Gastroesophageal sphincter (tissue), 4 donors: ENCODE measurements around the gene TMPRSS9. TPM values are rescaled to one million over a fixed set of nuclear protein-coding genes. Genes with fewer than 3 reads are reported as not detected.

Source experiments
- ATAC-seq: fragments of 150-250 bp; one replicate; pipeline ENCODE4 v1.9.1; 2016; ENCODE audit warnings: mild to moderate bottlenecking, moderate library complexity
- H3K27ac ChIP-seq, 4 donors: fragments of 200-600 bp; sonication (generic) in 3 of 4; 1 replicate in 3 of 4; 2 replicates in 1 of 4; pipeline ENCODE4 v1.5.1; 2016 to 2019
- H3K27me3 ChIP-seq: fragments of 200-600 bp; sonication (generic); one replicate; pipeline ENCODE4 v1.5.1; 2019
- H3K36me3 ChIP-seq, 2 donors: fragments of 200-600 bp; sonication (generic); one replicate each; pipeline ENCODE4 v1.5.1; 2019; ENCODE audit warnings: control low read depth in 1 of 2
- H3K4me1 ChIP-seq, 3 donors: fragments of 200-600 bp; sonication (generic); 1 replicate in 2 of 3; 2 replicates in 1 of 3; pipeline ENCODE4 v1.5.1; 2016 to 2019; ENCODE audit warnings: control low read depth in 2 of 3
- H3K4me3 ChIP-seq, 2 donors: fragments of 200-600 bp; sonication (generic); one replicate each; pipeline ENCODE4 v1.5.1; 2019; ENCODE audit warnings: mild to moderate bottlenecking in 1 of 2, moderate library complexity in 1 of 2
- H3K9me3 ChIP-seq, 3 donors: fragments of 200-600 bp; sonication (generic); one replicate each; pipeline ENCODE4 v1.5.1; 2017 to 2019; ENCODE audit warnings: control low read depth in 2 of 3
- CTCF ChIP-seq, 4 experiments: fragments of 200-600 bp in 2 of 4; fragments of 450-650 bp in 2 of 4; sonication (generic) in 1 of 4; IDR thresholded peaks; one replicate each; pipeline ENCODE4 v1.5.1; 2017 to 2019; ENCODE audit warnings: antibody characterized with exemption in 4 of 4, mild to moderate bottlenecking in 2 of 4, moderate library complexity in 2 of 4
- EP300 ChIP-seq: sonication (generic); formaldehyde crosslinking; IDR thresholded peaks from one replicate; pipeline ENCODE4 v1.6.1; 2017; ENCODE audit warnings: antibody characterized with exemption, mild to moderate bottlenecking
- POLR2A ChIP-seq, 2 donors: fragments of 450-650 bp; IDR thresholded peaks; one replicate each; pipeline ENCODE4 v1.6.1; 2017; ENCODE audit warnings: antibody characterized with exemption in 2 of 2, mild to moderate bottlenecking in 2 of 2, moderate library complexity in 1 of 2
- POLR2AphosphoS5 ChIP-seq: sonication (generic); formaldehyde crosslinking; IDR thresholded peaks from one replicate; pipeline ENCODE4 v1.6.1; 2017; ENCODE audit warnings: antibody characterized with exemption
- WGBS, 2 donors: methylation state at CpG; one replicate each; pipeline ENCODE4 v1.1.5; 2018; ENCODE audit warnings: low coverage in 1 of 2; 5-methylcytosine and 5-hydroxymethylcytosine counted together
- total RNA-seq, 4 donors: library from RNA; depleted of rRNA; stranded (reverse); fragments of >200 nt; gene quantifications; one replicate each; pipeline ENCODE4 v1.1.0, GENCODE V29; 2016

The TMPRSS9 gene
- total RNA-seq, 4 donors from 2014 or later = 0.54 TPM; not detected in 3

GRCh38 chr19:2338055-2338615 lies 21.9 kb upstream of the TMPRSS9 start:
- ATAC-seq = no peak
- peaks cover 0 to 65% of the 10 kb centered on the region in 2 donors for H3K36me3 ChIP-seq
- peaks cover 0 to 16% (median 0%) of the 10 kb centered on the region in 3 donors for H3K4me1 ChIP-seq
- no peak overlapping the region for H3K27ac ChIP-seq
- no peak overlapping the region for H3K4me3 ChIP-seq
- no peaks in the 10 kb centered on the region for H3K9me3 ChIP-seq
- no peak for TF ChIP-seq CTCF (IDR thresholded peaks at IDR 0.05)
- TF ChIP-seq POLR2A (IDR thresholded peaks at IDR 0.05) = no peak
- no peak for TF ChIP-seq EP300
- no peak for TF ChIP-seq POLR2AphosphoS5
- H3K27me3 ChIP-seq = no peaks in the 10 kb centered on the region
- 100% methylated on average over 1 of the region's 21 CpGs; no CpG with 5 or more reads in 1 of the 2 donors for WGBS, 2 donors

GRCh38 chr19:2338751-2339643 lies 21.1 kb upstream of the TMPRSS9 start:
- no peak for TF ChIP-seq POLR2A (IDR thresholded peaks at IDR 0.05)
- TF ChIP-seq POLR2AphosphoS5 = no peak
- no peak for TF ChIP-seq EP300
- TF ChIP-seq CTCF (IDR thresholded peaks at IDR 0.05) = no peak
- ATAC-seq = no peak

GRCh38 chr19:2339644-2340310 lies 20.3 kb upstream of the TMPRSS9 start:
- Histone ChIP-seq H3K9me3 (no peaks in the 10 kb centered on the region), H3K27me3 (no peaks in the 10 kb centered on the region), H3K4me3 (no peak overlapping the region), H3K27ac (no peak overlapping the region), H3K36me3 (peaks cover 0 to 71% of the 10 kb centered on the region in 2 donors), H3K4me1 (no peaks in the 10 kb centered on the region)
- no peak for ATAC-seq
- WGBS, 2 donors = no CpG with 5 or more reads among the region's 52 CpGs
- no peak for TF ChIP-seq POLR2AphosphoS5
- TF ChIP-seq POLR2A (IDR thresholded peaks at IDR 0.05) = no peak
- TF ChIP-seq EP300 = no peak
- no peak for TF ChIP-seq CTCF (IDR thresholded peaks at IDR 0.05)

More at GRCh38 chr19:2338751-2339643, 21.1 kb upstream of the TMPRSS9 start:
- Histone ChIP-seq H3K27ac (no peak overlapping the region), H3K4me1 (peaks cover 0 to 8% (median 0%) of the 10 kb centered on the region in 3 donors), H3K27me3 (no peaks in the 10 kb centered on the region), H3K4me3 (no peak overlapping the region), H3K36me3 (peaks cover 0 to 69% of the 10 kb centered on the region in 2 donors), H3K9me3 (no peaks in the 10 kb centered on the region)
- 89% methylated on average over 9 of the region's 54 CpGs; no CpG with 5 or more reads in 1 of the 2 donors for WGBS, 2 donors

GRCh38 chr19:2340496-2341243 lies 19.4 kb upstream of the TMPRSS9 start:
- no peaks in the 10 kb centered on the region for H3K27me3 ChIP-seq
- H3K9me3 ChIP-seq = no peaks in the 10 kb centered on the region
- ATAC-seq = no peak
- no peak overlapping the region for H3K4me3 ChIP-seq
- WGBS, 2 donors = 88% methylated on average over 12 of the region's 38 CpGs; no CpG with 5 or more reads in 1 of the 2 donors
- no peak overlapping the region for H3K27ac ChIP-seq
- TF ChIP-seq EP300 (no peak), CTCF (IDR thresholded peaks at IDR 0.05) (no peak), POLR2AphosphoS5 (no peak), POLR2A (IDR thresholded peaks at IDR 0.05) (no peak)
- peaks cover 0 to 79% of the 10 kb centered on the region in 2 donors for H3K36me3 ChIP-seq
- H3K4me1 ChIP-seq = no peaks in the 10 kb centered on the region
